SK-N-SH treated with all-trans-retinoic acid at 6 μM for 48 hours (cell line): ENCODE data around the gene KCNMA1.

Source experiments
- BACH2 ChIP-seq: fragments of 250-450 bp; sonication (Bioruptor Pico); IDR thresholded peaks from 2 replicates; pipeline ENCODE4 v1.9.0; 2021; ENCODE audit warnings: mild to moderate bottlenecking, borderline replicate concordance
- ESRRG ChIP-seq: fragments of 250-450 bp; sonication (Bioruptor Pico); IDR thresholded peaks from 2 replicates; pipeline ENCODE4 v1.6.1; 2021; ENCODE audit warnings: mild to moderate bottlenecking
- OSR1 ChIP-seq: fragments of 250-450 bp; sonication (Bioruptor Pico); IDR thresholded peaks from 2 replicates; pipeline ENCODE4 v1.8.0; 2022; ENCODE audit warnings: moderate library complexity, mild to moderate bottlenecking, inconsistent platforms
- RARB ChIP-seq: fragments of 250-450 bp; sonication (Bioruptor Pico); IDR thresholded peaks from 2 replicates; pipeline ENCODE4 v1.8.0; 2021; ENCODE audit warnings: mild to moderate bottlenecking, moderate library complexity
- SNAI2 ChIP-seq: fragments of 250-450 bp; sonication (Bioruptor Pico); IDR thresholded peaks from 2 replicates; pipeline ENCODE4 v1.5.0; 2020; ENCODE audit warnings: mild to moderate bottlenecking, moderate library complexity
- TCF4 ChIP-seq: fragments of 250-450 bp; sonication (Bioruptor Pico); IDR thresholded peaks from 2 replicates; pipeline ENCODE4 v1.8.0; 2021; ENCODE audit warnings: mild to moderate bottlenecking, moderate library complexity, borderline replicate concordance
- ZC3H10 ChIP-seq: fragments of 250-450 bp; sonication (Bioruptor Pico); IDR thresholded peaks from 2 replicates; pipeline ENCODE4 v1.5.1; 2021; ENCODE audit warnings: mild to moderate bottlenecking, moderate library complexity
- ZFP3 ChIP-seq: fragments of 250-450 bp; sonication (Bioruptor Pico); IDR thresholded peaks from 2 replicates; pipeline ENCODE4 v1.5.0; 2020; ENCODE audit warnings: mild to moderate bottlenecking, moderate library complexity
- ZFP30 ChIP-seq: fragments of 450-650 bp; formaldehyde crosslinking; IDR thresholded peaks from 2 replicates; pipeline ENCODE4 v1.5.0; 2022; ENCODE audit warnings: mild to moderate bottlenecking, moderate library complexity
- ZNF70 ChIP-seq: fragments of 450-650 bp; formaldehyde crosslinking; IDR thresholded peaks from 2 replicates; pipeline ENCODE4 v1.5.0; 2020; ENCODE audit warnings: mild to moderate bottlenecking, moderate library complexity
- ZNF8 ChIP-seq: fragments of 450-650 bp; formaldehyde crosslinking; IDR thresholded peaks from 2 replicates; pipeline ENCODE4 v1.5.0; 2020; ENCODE audit warnings: mild to moderate bottlenecking, moderate library complexity
- TF ChIP-seq, protein P1 (sequence below): fragments of 250-450 bp; sonication (Bioruptor Pico); IDR thresholded peaks from 2 replicates; pipeline ENCODE4 v1.8.0; 2020; ENCODE audit warnings: mild to moderate bottlenecking, moderate library complexity, borderline replicate concordance
- TF ChIP-seq, protein P2 (sequence below): fragments of 250-450 bp; sonication (Bioruptor Pico); IDR thresholded peaks from 2 replicates; pipeline ENCODE4 v1.8.0; 2021; ENCODE audit warnings: low read depth, mild to moderate bottlenecking, moderate library complexity, borderline replicate concordance
- TF ChIP-seq, protein P3 (sequence below): fragments of 250-450 bp; sonication (Bioruptor Pico); IDR thresholded peaks from 2 replicates; pipeline ENCODE4 v1.5.1; 2020; ENCODE audit warnings: low read depth, mild to moderate bottlenecking, moderate library complexity

DNA sequence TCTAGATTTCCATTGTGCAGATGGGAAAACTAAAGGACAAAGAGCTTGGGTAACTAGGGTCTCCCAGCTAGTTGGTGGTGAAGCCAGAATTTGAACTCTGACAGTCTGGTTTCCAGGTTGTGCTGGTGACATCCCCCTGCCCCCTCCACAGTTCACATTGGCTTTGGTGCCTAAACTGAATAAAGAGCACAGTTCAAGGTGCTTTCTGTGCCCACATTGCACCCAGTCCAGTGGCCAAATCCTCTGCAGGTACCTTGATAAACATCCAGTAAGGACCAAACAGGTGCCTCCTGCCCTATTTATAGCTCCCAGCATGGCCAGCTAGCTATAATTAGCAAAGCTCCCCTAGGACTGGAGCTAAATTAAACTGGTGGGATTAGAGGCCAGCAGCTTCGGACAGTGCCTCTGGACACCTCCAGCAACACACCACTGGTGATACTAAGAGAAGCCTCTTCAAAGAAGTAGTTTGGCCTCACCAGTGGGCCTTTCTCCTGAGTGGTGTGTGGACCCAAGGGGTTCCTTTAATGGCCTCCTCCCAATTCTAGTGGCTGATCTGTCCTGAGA lies 59.9 kb downstream of the KCNMA1 start:
- TF ChIP-seq, protein P1, sequence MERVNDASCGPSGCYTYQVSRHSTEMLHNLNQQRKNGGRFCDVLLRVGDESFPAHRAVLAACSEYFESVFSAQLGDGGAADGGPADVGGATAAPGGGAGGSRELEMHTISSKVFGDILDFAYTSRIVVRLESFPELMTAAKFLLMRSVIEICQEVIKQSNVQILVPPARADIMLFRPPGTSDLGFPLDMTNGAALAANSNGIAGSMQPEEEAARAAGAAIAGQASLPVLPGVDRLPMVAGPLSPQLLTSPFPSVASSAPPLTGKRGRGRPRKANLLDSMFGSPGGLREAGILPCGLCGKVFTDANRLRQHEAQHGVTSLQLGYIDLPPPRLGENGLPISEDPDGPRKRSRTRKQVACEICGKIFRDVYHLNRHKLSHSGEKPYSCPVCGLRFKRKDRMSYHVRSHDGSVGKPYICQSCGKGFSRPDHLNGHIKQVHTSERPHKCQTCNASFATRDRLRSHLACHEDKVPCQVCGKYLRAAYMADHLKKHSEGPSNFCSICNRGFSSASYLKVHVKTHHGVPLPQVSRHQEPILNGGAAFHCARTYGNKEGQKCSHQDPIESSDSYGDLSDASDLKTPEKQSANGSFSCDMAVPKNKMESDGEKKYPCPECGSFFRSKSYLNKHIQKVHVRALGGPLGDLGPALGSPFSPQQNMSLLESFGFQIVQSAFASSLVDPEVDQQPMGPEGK (CRISPR knock-in tag), result no peak
- TF ChIP-seq TCF4 (CRISPR knock-in tag) (no peak), ZFP3 (CRISPR knock-in tag) (no peak), ZFP30 (no peak), ZNF8 (no peak), SNAI2 (CRISPR knock-in tag) (no peak), OSR1 (CRISPR knock-in tag) (no peak), BACH2 (no peak), ZC3H10 (no peak), ZNF70 (CRISPR knock-in tag) (no peak), RARB (CRISPR knock-in tag) (no peak), ESRRG (CRISPR knock-in tag) (no peak)
- TF ChIP-seq, protein P2, sequence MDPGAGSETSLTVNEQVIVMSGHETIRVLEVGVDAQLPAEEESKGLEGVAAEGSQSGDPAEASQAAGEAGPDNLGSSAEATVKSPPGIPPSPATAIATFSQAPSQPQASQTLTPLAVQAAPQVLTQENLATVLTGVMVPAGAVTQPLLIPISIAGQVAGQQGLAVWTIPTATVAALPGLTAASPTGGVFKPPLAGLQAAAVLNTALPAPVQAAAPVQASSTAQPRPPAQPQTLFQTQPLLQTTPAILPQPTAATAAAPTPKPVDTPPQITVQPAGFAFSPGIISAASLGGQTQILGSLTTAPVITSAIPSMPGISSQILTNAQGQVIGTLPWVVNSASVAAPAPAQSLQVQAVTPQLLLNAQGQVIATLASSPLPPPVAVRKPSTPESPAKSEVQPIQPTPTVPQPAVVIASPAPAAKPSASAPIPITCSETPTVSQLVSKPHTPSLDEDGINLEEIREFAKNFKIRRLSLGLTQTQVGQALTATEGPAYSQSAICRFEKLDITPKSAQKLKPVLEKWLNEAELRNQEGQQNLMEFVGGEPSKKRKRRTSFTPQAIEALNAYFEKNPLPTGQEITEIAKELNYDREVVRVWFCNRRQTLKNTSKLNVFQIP (CRISPR knock-in tag), result no peak
- TF ChIP-seq, protein P3, sequence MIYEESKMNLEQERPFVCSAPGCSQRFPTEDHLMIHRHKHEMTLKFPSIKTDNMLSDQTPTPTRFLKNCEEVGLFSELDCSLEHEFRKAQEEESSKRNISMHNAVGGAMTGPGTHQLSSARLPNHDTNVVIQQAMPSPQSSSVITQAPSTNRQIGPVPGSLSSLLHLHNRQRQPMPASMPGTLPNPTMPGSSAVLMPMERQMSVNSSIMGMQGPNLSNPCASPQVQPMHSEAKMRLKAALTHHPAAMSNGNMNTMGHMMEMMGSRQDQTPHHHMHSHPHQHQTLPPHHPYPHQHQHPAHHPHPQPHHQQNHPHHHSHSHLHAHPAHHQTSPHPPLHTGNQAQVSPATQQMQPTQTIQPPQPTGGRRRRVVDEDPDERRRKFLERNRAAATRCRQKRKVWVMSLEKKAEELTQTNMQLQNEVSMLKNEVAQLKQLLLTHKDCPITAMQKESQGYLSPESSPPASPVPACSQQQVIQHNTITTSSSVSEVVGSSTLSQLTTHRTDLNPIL (CRISPR knock-in tag), result no peak
